CD14-positive monocyte (primary cell): ENCODE results near the gene PRRC2C. TPM values are rescaled to one million over a fixed set of nuclear protein-coding genes. Genes with fewer than 3 reads are reported as not detected.

Experiments used
- DNase-seq, 3 donors: peaks; one replicate each; pipeline ENCODE4 v3.0.0-alpha.2; 2011 to 2022
- H2AFZ ChIP-seq: 2 replicates; pipeline ENCODE4 v1.6.0; 2012; ENCODE audit warnings: mild to moderate bottlenecking, low read depth, low read length, inconsistent platforms; ENCODE audit not compliant: insufficient read depth, poor library complexity, severe bottlenecking
- H3K27ac ChIP-seq, 2 donors: 1 replicate in 1 of 2; 2 replicates in 1 of 2; pipeline ENCODE4 v1.5.1; 2012 to 2013; ENCODE audit warnings: low read length in 2 of 2, control low read depth in 1 of 2, inconsistent platforms in 1 of 2, low read depth in 1 of 2, mild to moderate bottlenecking in 1 of 2
- H3K27me3 ChIP-seq, 2 donors: one replicate each; pipeline versions ENCODE4 v1.6.0 to v1.6.1; 2011 to 2013; ENCODE audit warnings: low read length in 2 of 2; ENCODE audit not compliant: control insufficient read depth in 2 of 2, insufficient read depth in 2 of 2
- H3K36me3 ChIP-seq, 2 donors: replicated peaks in 1 of 2; 1 replicate in 1 of 2; 2 replicates in 1 of 2; pipeline versions ENCODE4 v1.5.1 to v1.6.1; 2012 to 2013; ENCODE audit warnings: low read length in 2 of 2, control low read depth in 1 of 2, inconsistent platforms in 1 of 2, mild to moderate bottlenecking in 1 of 2; ENCODE audit not compliant: insufficient read depth in 2 of 2, control insufficient read depth in 1 of 2
- H3K4me1 ChIP-seq, 2 donors: 1 replicate in 1 of 2; 2 replicates in 1 of 2; pipeline versions ENCODE4 v1.5.1 to v1.6.1; 2012 to 2013; ENCODE audit warnings: low read length in 2 of 2, control low read depth in 1 of 2, inconsistent platforms in 1 of 2, mild to moderate bottlenecking in 1 of 2, moderate library complexity in 1 of 2; ENCODE audit not compliant: insufficient read depth in 2 of 2, control insufficient read depth in 1 of 2
- H3K4me2 ChIP-seq: replicated peaks from 2 replicates; pipeline ENCODE3; 2012; ENCODE audit warnings: low read length, moderate library complexity, mild to moderate bottlenecking; ENCODE audit not compliant: poor library complexity, severe bottlenecking; ENCODE audit errors: extremely low read depth
- H3K4me3 ChIP-seq, 3 experiments: fragments of 200-600 bp in 1 of 3; sonication (generic) in 1 of 3; replicated peaks in 1 of 3; 1 replicate in 2 of 3; 2 replicates in 1 of 3; pipeline ENCODE4 v1.5.1; 2011 to 2013; ENCODE audit warnings: low read length in 3 of 3, mild to moderate bottlenecking in 3 of 3, control low read depth in 2 of 3, low read depth in 2 of 3, inconsistent platforms in 1 of 3, moderate library complexity in 1 of 3
- H3K79me2 ChIP-seq: 2 replicates; pipeline ENCODE4 v1.6.0; 2012; ENCODE audit warnings: mild to moderate bottlenecking, control low read depth, inconsistent platforms, low read length, moderate library complexity; ENCODE audit not compliant: insufficient read depth
- H3K9ac ChIP-seq: 2 replicates; pipeline ENCODE4 v1.6.0; 2017; ENCODE audit warnings: low read length, mild to moderate bottlenecking; ENCODE audit not compliant: insufficient read depth, poor library complexity, severe bottlenecking
- H3K9me3 ChIP-seq, 2 donors: replicated peaks in 1 of 2; 1 replicate in 1 of 2; 2 replicates in 1 of 2; pipeline versions ENCODE4 v1.5.1 to v1.6.1; 2012 to 2013; ENCODE audit warnings: low read length in 2 of 2, control low read depth in 1 of 2; ENCODE audit not compliant: control insufficient read depth in 1 of 2, insufficient read depth in 1 of 2
- H4K20me1 ChIP-seq: 2 replicates; pipeline ENCODE4 v1.6.0; 2012; ENCODE audit warnings: mild to moderate bottlenecking, low read length, control low read depth, moderate library complexity; ENCODE audit not compliant: insufficient read depth
- H3K27ac Mint-ChIP-seq, 7 donors: one replicate each; pipeline ENCODE4 v1.8.0; 2020; ENCODE audit warnings: mild to moderate bottlenecking in 7 of 7, mixed read lengths in 7 of 7, moderate library complexity in 6 of 7, inconsistent platforms in 2 of 7
- H3K27me3 Mint-ChIP-seq, 3 donors: one replicate each; pipeline ENCODE4 v1.8.0; 2021 to 2022; ENCODE audit warnings: low read depth in 3 of 3, mild to moderate bottlenecking in 3 of 3, mixed read lengths in 3 of 3, moderate library complexity in 3 of 3, inconsistent platforms in 1 of 3
- H3K36me3 Mint-ChIP-seq, 2 donors: one replicate each; pipeline ENCODE4 v1.8.0; 2020; ENCODE audit warnings: mixed read lengths in 2 of 2, inconsistent platforms in 1 of 2, mild to moderate bottlenecking in 1 of 2
- H3K4me1 Mint-ChIP-seq: one replicate; pipeline ENCODE4 v1.8.0; 2020; ENCODE audit warnings: mild to moderate bottlenecking, mixed read lengths
- H3K4me3 Mint-ChIP-seq, 2 donors: one replicate each; pipeline ENCODE4 v1.8.0; 2020; ENCODE audit warnings: mild to moderate bottlenecking in 2 of 2, mixed read lengths in 2 of 2, moderate library complexity in 1 of 2
- H3K9me3 Mint-ChIP-seq, 7 donors: one replicate each; pipeline ENCODE4 v1.8.0; 2020 to 2022; ENCODE audit warnings: mixed read lengths in 7 of 7, mild to moderate bottlenecking in 6 of 7, moderate library complexity in 6 of 7, inconsistent platforms in 2 of 7
- WGBS: methylation state at CpG from one replicate; pipeline ENCODE4 v1.1.5; 2013; ENCODE audit warnings: missing lambda C conversion rate; ENCODE audit not compliant: insufficient coverage; 5-methylcytosine and 5-hydroxymethylcytosine counted together
- intact Hi-C, 2 donors: fragments of 100-400 bp; cut with micrococcal nuclease; formaldehyde crosslinking; loops; one replicate each; pipeline versions ENCODE4 v1.15.0 to v1.15.1; 2023
- polyA plus RNA-seq, 3 donors: library from polyadenylated mRNA; depleted of rRNA in 1 of 3; unstranded in 2 of 3; stranded (reverse) in 1 of 3; fragments of 300-500 nt in 2 of 3; fragments of >200 nt in 1 of 3; fragmentation: Illumina TruSeq in 2 of 3; gene quantifications; 1 replicate in 2 of 3; 2 replicates in 1 of 3; pipeline ENCODE4 v1.2.3, GENCODE V29; 2012 to 2021
- TF ChIP-seq, protein P1 (sequence below): fragments of 200-600 bp; IDR thresholded peaks from one replicate; pipeline ENCODE4 v1.8.0; 2022; ENCODE audit warnings: antibody characterized with exemption, mild to moderate bottlenecking

Gene PRRC2C
- polyA plus RNA-seq, 3 donors: 13.8 to 69.1 (median 15.6) TPM

- WGBS: 0% methylated on average over 2 of the region's 6 CpGs
- H3K4me2 ChIP-seq: peak overlapping the region; percentile 78
- no peaks in the 10 kb centered on the region for H3K9me3 ChIP-seq
- intact Hi-C loops: loop anchor here in 1 of 2 donors (5.0 kb wide), 2 partner anchors 37 to 257 kb away; partner anchors contain the start of gene VAMP4
- Mint-ChIP-seq H3K4me3 (peak overlapping the region; percentile 93 to 99), H3K4me1 (peaks cover 33% of the 10 kb centered on the region), H3K36me3 (no peaks in the 10 kb centered on the region), H3K27ac (peak overlapping the region; percentile 98 to 100 (median 99)), H3K27me3 (no peaks in the 10 kb centered on the region), H3K9me3 (no peaks in the 10 kb centered on the region)
- no peaks in the 10 kb centered on the region for H3K27me3 ChIP-seq
- H3K79me2 ChIP-seq: peaks cover 46% of the 10 kb centered on the region
- peak overlapping the region; percentile 99 for H3K9ac ChIP-seq
- peak overlapping the region; percentile 99 for H3K27ac ChIP-seq
- peak overlapping the region; percentile 80 to 95 (median 93) for H3K4me3 ChIP-seq
- H3K4me1 ChIP-seq: peaks cover 16 to 29% of the 10 kb centered on the region in 2 donors
- DNase-seq: no peak
- TF ChIP-seq, protein P1, sequence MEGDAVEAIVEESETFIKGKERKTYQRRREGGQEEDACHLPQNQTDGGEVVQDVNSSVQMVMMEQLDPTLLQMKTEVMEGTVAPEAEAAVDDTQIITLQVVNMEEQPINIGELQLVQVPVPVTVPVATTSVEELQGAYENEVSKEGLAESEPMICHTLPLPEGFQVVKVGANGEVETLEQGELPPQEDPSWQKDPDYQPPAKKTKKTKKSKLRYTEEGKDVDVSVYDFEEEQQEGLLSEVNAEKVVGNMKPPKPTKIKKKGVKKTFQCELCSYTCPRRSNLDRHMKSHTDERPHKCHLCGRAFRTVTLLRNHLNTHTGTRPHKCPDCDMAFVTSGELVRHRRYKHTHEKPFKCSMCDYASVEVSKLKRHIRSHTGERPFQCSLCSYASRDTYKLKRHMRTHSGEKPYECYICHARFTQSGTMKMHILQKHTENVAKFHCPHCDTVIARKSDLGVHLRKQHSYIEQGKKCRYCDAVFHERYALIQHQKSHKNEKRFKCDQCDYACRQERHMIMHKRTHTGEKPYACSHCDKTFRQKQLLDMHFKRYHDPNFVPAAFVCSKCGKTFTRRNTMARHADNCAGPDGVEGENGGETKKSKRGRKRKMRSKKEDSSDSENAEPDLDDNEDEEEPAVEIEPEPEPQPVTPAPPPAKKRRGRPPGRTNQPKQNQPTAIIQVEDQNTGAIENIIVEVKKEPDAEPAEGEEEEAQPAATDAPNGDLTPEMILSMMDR: no peak
- H2AFZ ChIP-seq: peak overlapping the region; percentile 82
- H3K36me3 ChIP-seq: peaks cover 0 to 3% of the 10 kb centered on the region in 2 donors
- peaks cover 37% of the 10 kb centered on the region for H4K20me1 ChIP-seq
These were observed 463 bp upstream of the PRRC2C start for GRCh38 chr1:171484760-171485374.

DNA sequence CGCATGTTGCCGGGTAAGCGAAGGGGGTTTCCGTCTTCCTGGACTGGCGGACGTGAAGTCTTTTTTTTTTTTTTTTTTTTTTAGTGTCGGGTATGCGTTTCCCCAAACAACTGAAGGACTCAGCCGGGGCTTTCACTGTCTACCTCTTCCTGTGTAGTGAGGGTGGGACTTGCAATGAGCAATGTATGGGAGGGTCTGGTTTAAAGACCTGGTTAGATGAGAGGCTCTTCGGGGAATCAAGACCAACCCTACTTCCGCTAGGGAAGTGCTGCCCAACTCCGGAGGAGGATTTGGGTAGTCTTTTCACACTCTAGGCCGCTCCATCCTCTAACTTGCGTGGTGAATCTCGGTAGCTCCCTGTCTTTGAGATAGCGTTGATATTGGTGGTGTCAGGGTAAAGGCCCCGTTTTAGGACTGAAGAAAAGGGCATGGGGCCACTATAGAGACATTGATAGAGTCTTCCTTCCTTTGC is 754 bp downstream of the PRRC2C start:
- H3K4me3 Mint-ChIP-seq: peak overlapping the region; percentile 93 to 99
- intact Hi-C loops: loop anchor here in 1 of 2 donors (5.0 kb wide), 2 partner anchors 36 to 256 kb away; partner anchors contain the start of gene VAMP4
- Histone ChIP-seq H3K4me1 (peaks cover 16 to 31% of the 10 kb centered on the region in 2 donors), H3K9ac (peak overlapping the region; percentile 99), H3K27ac (peak overlapping the region; percentile 99), H3K4me3 (peak overlapping the region; percentile 80 to 95 (median 93)), H3K4me2 (peak overlapping the region; percentile 78), H3K36me3 (peaks cover 0 to 12% of the 10 kb centered on the region in 2 donors), H2AFZ (peak overlapping the region; percentile 71), H3K79me2 (peaks cover 58% of the 10 kb centered on the region), H3K27me3 (no peaks in the 10 kb centered on the region), H3K9me3 (no peaks in the 10 kb centered on the region), H4K20me1 (peaks cover 49% of the 10 kb centered on the region)
- H3K27me3 Mint-ChIP-seq: no peaks in the 10 kb centered on the region
- WGBS: 0% methylated on average over 4 of the region's 17 CpGs
- peak; percentile 56 to 94 (median 76) for DNase-seq
- H3K9me3 Mint-ChIP-seq: no peaks in the 10 kb centered on the region
- H3K27ac Mint-ChIP-seq: peak overlapping the region; percentile 98 to 100 (median 99)
- TF ChIP-seq, protein P1: no peak
- H3K4me1 Mint-ChIP-seq: peaks cover 35% of the 10 kb centered on the region
- H3K36me3 Mint-ChIP-seq: peaks cover 4 to 5% of the 10 kb centered on the region in 2 donors
